PC-3 (cell line): ENCODE measurements around the gene GTPBP2.

ENCODE experiments used
- EZH2 ChIP-seq: fragments of 300-600 bp; sonication (generic); IDR thresholded peaks from one replicate; pipeline ENCODE4 v1.6.1; 2017; ENCODE audit warnings: antibody characterized with exemption, mild to moderate bottlenecking, low read length; ENCODE audit not compliant: unreplicated experiment
- EZH2phosphoT487 ChIP-seq: fragments of 300-600 bp; sonication (generic); IDR thresholded peaks from 2 replicates; pipeline ENCODE4 v1.6.1; 2018; ENCODE audit warnings: mild to moderate bottlenecking, antibody characterized with exemption, low read length, borderline replicate concordance
- TF ChIP-seq, protein P1 (sequence below): fragments of 300-600 bp; sonication (generic); conservative IDR thresholded peaks from 2 replicates; pipeline ENCODE4 v1.5.1; 2017; ENCODE audit warnings: antibody characterized with exemption, low read depth, mild to moderate bottlenecking, low read length

- TF ChIP-seq, protein P1, sequence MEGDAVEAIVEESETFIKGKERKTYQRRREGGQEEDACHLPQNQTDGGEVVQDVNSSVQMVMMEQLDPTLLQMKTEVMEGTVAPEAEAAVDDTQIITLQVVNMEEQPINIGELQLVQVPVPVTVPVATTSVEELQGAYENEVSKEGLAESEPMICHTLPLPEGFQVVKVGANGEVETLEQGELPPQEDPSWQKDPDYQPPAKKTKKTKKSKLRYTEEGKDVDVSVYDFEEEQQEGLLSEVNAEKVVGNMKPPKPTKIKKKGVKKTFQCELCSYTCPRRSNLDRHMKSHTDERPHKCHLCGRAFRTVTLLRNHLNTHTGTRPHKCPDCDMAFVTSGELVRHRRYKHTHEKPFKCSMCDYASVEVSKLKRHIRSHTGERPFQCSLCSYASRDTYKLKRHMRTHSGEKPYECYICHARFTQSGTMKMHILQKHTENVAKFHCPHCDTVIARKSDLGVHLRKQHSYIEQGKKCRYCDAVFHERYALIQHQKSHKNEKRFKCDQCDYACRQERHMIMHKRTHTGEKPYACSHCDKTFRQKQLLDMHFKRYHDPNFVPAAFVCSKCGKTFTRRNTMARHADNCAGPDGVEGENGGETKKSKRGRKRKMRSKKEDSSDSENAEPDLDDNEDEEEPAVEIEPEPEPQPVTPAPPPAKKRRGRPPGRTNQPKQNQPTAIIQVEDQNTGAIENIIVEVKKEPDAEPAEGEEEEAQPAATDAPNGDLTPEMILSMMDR, result no peak
- no peak for TF ChIP-seq EZH2
- TF ChIP-seq EZH2phosphoT487, result no peak
Observed at GRCh38 chr6:43623880-43624785, 4.9 kb downstream of the GTPBP2 start.
